Measurements from ENCODE around the gene NDE1. TPM values are rescaled to one million over a fixed set of nuclear protein-coding genes. Genes with fewer than 3 reads are reported as not detected.
"Not testable (repeated sequence)": the region's sequence is repeated elsewhere in the genome, so short reads cannot be mapped to it uniquely, and the experiment has no call there.

The NDE1 gene
- total RNA-seq, 2 experiments from 2014 or later, result 88.9 to 141 TPM

GRCh38 chr16:15665107-15665506, 15.1 kb downstream of the NDE1 start:
- H3K4me1 ChIP-seq (ENCODE audit: insufficient read depth, low read length, poor library complexity, severe bottlenecking), result no peaks in the 10 kb centered on the region
- TSS peak; percentile 41 for BruUV-seq (replicated peaks)

GRCh38 chr16:15667091-15667742, 17.2 kb downstream of the NDE1 start:
- Histone ChIP-seq H3K27ac (ENCODE audit: low read depth, low read length, poor library complexity, severe bottlenecking) (no peak overlapping the region), H3K4me3 (ENCODE audit: low read depth, low read length, poor library complexity, severe bottlenecking) (no peak overlapping the region), H3K36me3 (ENCODE audit: insufficient read depth, low read length) (peaks cover 90% of the 10 kb centered on the region), H3K4me1 (ENCODE audit: insufficient read depth, low read length, poor library complexity, severe bottlenecking) (no peaks in the 10 kb centered on the region), H2AFZ (ENCODE audit: low read length) (no peak overlapping the region), H3K4me2 (ENCODE audit: low read length) (no peak overlapping the region), H3K9me2 (ENCODE audit: insufficient read depth, low read length) (no peaks in the 10 kb centered on the region), H4K20me1 (ENCODE audit: insufficient read depth, low read length) (peaks cover 3% of the 10 kb centered on the region; the same call in 1 of the 2 replicates), H3K9me3 (ENCODE audit: low read length) (no peaks in the 10 kb centered on the region), H3K79me2 (ENCODE audit: insufficient read depth, low read depth, low read length) (peaks cover 11% of the 10 kb centered on the region; the same call in 1 of the 2 replicates)
- ChIA-PET CTCF (ENCODE audit: unreplicated experiment) (no interaction called here), POLR2A (interaction anchor here (0.7 kb wide), 1 partner anchor 14 kb away, joined by 4 read pairs; no protein-coding TSS in a partner anchor)
- no TSS peak for BruUV-seq (replicated peaks)
- DNase-seq (ENCODE audit: low spot score), result no peak
- intact Hi-C loops (cut with micrococcal nuclease; ENCODE audit: unreplicated experiment), result no loop called here
- TF ChIP-seq EZH2phosphoT487 (IDR thresholded peaks at IDR 0.05; ENCODE audit: borderline replicate concordance, low read depth, low read length), result no peak
- no peak for TF ChIP-seq CTCF (conservative IDR thresholded peaks at IDR 0.05; ENCODE audit: low read length)

More at GRCh38 chr16:15665107-15665506, 15.1 kb downstream of the NDE1 start:
- H3K9me2 ChIP-seq (ENCODE audit: insufficient read depth, low read length), result no peaks in the 10 kb centered on the region
- H3K79me2 ChIP-seq (ENCODE audit: insufficient read depth, low read depth, low read length), result peaks cover 32% of the 10 kb centered on the region
- DNase-seq (ENCODE audit: low spot score), result no peak
- peaks cover 9% of the 10 kb centered on the region for H4K20me1 ChIP-seq (ENCODE audit: insufficient read depth, low read length)
- intact Hi-C loops (cut with micrococcal nuclease; ENCODE audit: unreplicated experiment), result no loop called here
- no peak overlapping the region for H2AFZ ChIP-seq (ENCODE audit: low read length)
- ChIA-PET POLR2A (interaction anchor here (0.6 kb wide), 1 partner anchor 214 kb away, joined by 3 read pairs; no protein-coding TSS in a partner anchor), CTCF (ENCODE audit: unreplicated experiment) (no interaction called here)
- peaks cover 90% of the 10 kb centered on the region for H3K36me3 ChIP-seq (ENCODE audit: insufficient read depth, low read length)
- H3K9me3 ChIP-seq (ENCODE audit: low read length), result no peaks in the 10 kb centered on the region
- H3K4me3 ChIP-seq (ENCODE audit: low read depth, low read length, poor library complexity, severe bottlenecking), result no peak overlapping the region
- no peak overlapping the region for H3K27ac ChIP-seq (ENCODE audit: low read depth, low read length, poor library complexity, severe bottlenecking)
- no peak overlapping the region for H3K4me2 ChIP-seq (ENCODE audit: low read length)
- no peak for TF ChIP-seq EZH2phosphoT487 (IDR thresholded peaks at IDR 0.05; ENCODE audit: borderline replicate concordance, low read depth, low read length)
- TF ChIP-seq CTCF (conservative IDR thresholded peaks at IDR 0.05; ENCODE audit: low read length), result no peak

DNA sequence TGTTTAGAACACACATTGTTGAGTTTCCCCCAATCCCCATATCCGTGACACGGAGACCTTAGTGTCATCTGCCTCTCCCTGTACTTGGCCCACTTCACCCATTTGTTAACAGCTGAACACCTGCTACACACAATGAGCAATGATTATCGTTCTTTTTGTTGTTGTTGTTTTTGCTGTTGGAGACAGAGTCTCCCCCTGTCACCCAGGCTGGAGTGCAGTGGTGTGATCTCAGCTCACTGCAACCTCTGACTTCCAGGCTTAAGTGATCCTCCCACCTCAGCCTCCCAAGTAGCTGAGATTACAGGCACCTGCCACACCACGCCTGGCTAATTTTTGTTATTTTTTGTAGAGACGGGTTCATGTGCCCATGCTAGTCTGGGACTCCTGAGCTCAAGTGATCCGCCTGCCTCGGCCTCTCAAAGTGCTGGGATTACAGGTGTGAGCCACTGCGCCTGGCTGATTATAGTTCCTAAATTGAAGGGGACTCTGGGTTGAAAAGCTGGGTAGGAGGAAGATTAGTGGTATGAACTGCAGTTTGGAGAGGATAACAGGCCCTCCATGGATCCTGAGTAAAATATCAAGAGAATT, 21.6 kb downstream of the NDE1 start:
- ChIA-PET POLR2A (interaction anchor here (1.2 kb wide), 1 partner anchor 29 kb away, joined by 4 read pairs; the partner anchor contains the start of gene MARF1), CTCF (ENCODE audit: unreplicated experiment) (interaction anchor here (0.8 kb wide), 1 partner anchor 11 kb away, joined by 3 read pairs; no protein-coding TSS in a partner anchor)
- Histone ChIP-seq H3K4me2 (ENCODE audit: low read length) (no peak overlapping the region), H3K9me3 (ENCODE audit: low read length) (no peaks in the 10 kb centered on the region), H3K4me1 (ENCODE audit: insufficient read depth, low read length, poor library complexity, severe bottlenecking) (no peaks in the 10 kb centered on the region), H4K20me1 (ENCODE audit: insufficient read depth, low read length) (no peaks in the 10 kb centered on the region), H3K79me2 (ENCODE audit: insufficient read depth, low read depth, low read length) (no peaks in the 10 kb centered on the region), H3K4me3 (ENCODE audit: low read depth, low read length, poor library complexity, severe bottlenecking) (no peak overlapping the region), H3K36me3 (ENCODE audit: insufficient read depth, low read length) (peaks cover 90% of the 10 kb centered on the region), H2AFZ (ENCODE audit: low read length) (no peak overlapping the region), H3K9me2 (ENCODE audit: insufficient read depth, low read length) (no peaks in the 10 kb centered on the region), H3K27ac (ENCODE audit: low read depth, low read length, poor library complexity, severe bottlenecking) (no peak overlapping the region)
- no peak for TF ChIP-seq CTCF (conservative IDR thresholded peaks at IDR 0.05; ENCODE audit: low read length)
- no peak for TF ChIP-seq EZH2phosphoT487 (IDR thresholded peaks at IDR 0.05; ENCODE audit: borderline replicate concordance, low read depth, low read length)
- DNase-seq (ENCODE audit: low spot score), result no peak
- BruUV-seq (replicated peaks), result no TSS peak
- intact Hi-C loops (cut with micrococcal nuclease; ENCODE audit: unreplicated experiment), result no loop called here

DNA sequence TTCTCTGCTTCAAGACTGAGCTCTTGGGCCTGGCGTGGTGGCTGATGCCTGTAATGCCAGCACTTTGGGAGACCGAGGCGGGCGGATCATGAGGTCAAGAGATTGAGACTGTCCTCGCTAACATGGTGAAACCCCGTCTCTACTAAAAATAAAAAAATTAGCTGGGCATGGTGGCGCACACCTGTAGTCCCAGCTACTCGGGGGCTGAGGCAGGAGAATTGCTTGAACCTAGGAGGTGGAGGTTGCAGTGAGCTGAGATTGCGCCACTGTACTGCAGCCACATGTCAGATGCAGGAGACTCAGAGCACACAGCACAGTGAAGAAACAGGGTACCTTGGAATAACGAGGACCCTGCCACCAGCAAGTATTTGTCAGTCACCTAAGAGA, 22.1 kb downstream of the NDE1 start:
- H2AFZ ChIP-seq (ENCODE audit: low read length), result not testable (repeated sequence)

More for the DNA sequence above, 22.1 kb downstream of the NDE1 start:
- intact Hi-C loops (cut with micrococcal nuclease; ENCODE audit: unreplicated experiment); H3K79me2 ChIP-seq (ENCODE audit: insufficient read depth, low read depth, low read length); H3K4me1 ChIP-seq (ENCODE audit: insufficient read depth, low read length, poor library complexity, severe bottlenecking); H3K9me3 ChIP-seq (ENCODE audit: low read length); H4K20me1 ChIP-seq (ENCODE audit: insufficient read depth, low read length); H3K4me2 ChIP-seq (ENCODE audit: low read length); DNase-seq (ENCODE audit: low spot score); POLR2A ChIA-PET; BruUV-seq (replicated peaks); H3K9me2 ChIP-seq (ENCODE audit: insufficient read depth, low read length); H3K4me3 ChIP-seq (ENCODE audit: low read depth, low read length, poor library complexity, severe bottlenecking); H3K27ac ChIP-seq (ENCODE audit: low read depth, low read length, poor library complexity, severe bottlenecking): not testable (repeated sequence)
- H3K36me3 ChIP-seq (ENCODE audit: insufficient read depth, low read length), result peaks cover 90% of the 10 kb centered on the region
- CTCF ChIA-PET (ENCODE audit: unreplicated experiment), result interaction anchor here (0.8 kb wide), 1 partner anchor 11 kb away, joined by 3 read pairs; no protein-coding TSS in a partner anchor

All from OCI-LY7 (cell line).